ENCODE results near the gene ZRSR2. TPM values are rescaled to one million over a fixed set of nuclear protein-coding genes. Genes with fewer than 3 reads are reported as not detected.

Gene ZRSR2
- total and polyA plus RNA-seq, 2 experiments from 2014 or later = 5.2 to 45.1 TPM

DNA sequence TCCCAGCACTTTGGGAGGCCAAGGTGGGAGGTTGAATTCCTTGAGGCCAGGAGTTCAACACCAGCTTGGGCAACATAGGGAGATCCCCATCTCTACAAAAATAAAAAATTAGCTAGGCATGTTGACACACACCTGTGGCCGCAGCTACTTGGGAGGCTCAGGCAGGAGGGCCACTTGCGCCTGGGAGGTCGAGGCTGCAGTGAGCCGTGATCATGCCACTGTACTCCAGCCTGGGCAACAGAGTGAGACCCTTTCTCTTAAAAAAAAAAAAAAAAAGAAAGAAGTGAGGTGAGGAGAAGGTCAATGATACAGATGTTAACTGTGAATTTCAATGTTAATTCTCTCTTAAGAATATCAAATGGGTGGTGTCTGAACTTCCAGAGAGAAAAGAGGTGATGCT is 79.4 kb downstream of the ZRSR2 start (continued):
- TF ChIP-seq EZH2 (IDR thresholded peaks at IDR 0.05; ENCODE audit: low read depth, unreplicated experiment) (no peak), EZH2phosphoT487 (IDR thresholded peaks at IDR 0.05; ENCODE audit: unreplicated experiment) (no peak)

DNA sequence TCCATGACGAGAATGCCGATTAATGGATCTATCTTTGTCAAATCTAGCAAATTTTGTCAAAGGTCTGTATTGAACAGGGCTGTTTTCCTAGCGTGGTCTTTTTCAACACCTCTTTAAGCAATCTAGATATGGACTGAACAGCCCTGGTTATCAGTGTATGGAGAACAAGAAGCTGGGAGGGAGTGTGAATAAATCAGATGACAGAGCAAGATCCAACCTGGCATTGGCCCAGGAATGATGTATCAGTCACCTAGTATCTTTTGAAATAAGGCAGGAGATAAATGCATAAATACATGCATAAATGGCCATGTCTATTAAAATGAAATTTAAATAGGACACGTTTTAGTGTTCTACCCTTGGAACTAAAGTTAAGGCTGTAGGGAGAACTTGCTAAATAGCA is 80.0 kb downstream of the ZRSR2 start:
- ATAC-seq = no peak
- Mint-ChIP-seq H3K4me3 (no peak overlapping the region), H3K9me3 (no peaks in the 10 kb centered on the region; the same call in 2 of the 3 replicates), H3K36me3 (ENCODE audit: low read depth) (no peaks in the 10 kb centered on the region), H3K4me1 (peaks cover 3% of the 10 kb centered on the region; the same call in 1 of the 3 replicates), H3K27ac (no peak overlapping the region), H3K27me3 (ENCODE audit: insufficient read depth, low read depth, poor library complexity) (no peaks in the 10 kb centered on the region)
- no peak overlapping the region for H3K4me3 ChIP-seq
- no peaks in the 10 kb centered on the region for H3K27me3 ChIP-seq (ENCODE audit: insufficient read depth)
- no peak for DNase-seq (ENCODE audit: low spot score)
- H3F3A ChIP-seq (replicated peaks; ENCODE audit: low read depth) = no peaks in the 10 kb centered on the region
- no peak overlapping the region for H2AFZ ChIP-seq
- TF ChIP-seq POLR2AphosphoS5 (IDR thresholded peaks at IDR 0.05; ENCODE audit: low read depth) (no peak), CREB1 (CRISPR knock-in tag; IDR thresholded peaks at IDR 0.05; ENCODE audit: low read depth) (no peak), EZH2phosphoT487 (IDR thresholded peaks at IDR 0.05; ENCODE audit: unreplicated experiment) (no peak), STAT1 (IDR thresholded peaks at IDR 0.05; ENCODE audit: unreplicated experiment) (no peak), JUNB (IDR thresholded peaks at IDR 0.05; ENCODE audit: unreplicated experiment) (no peak), EZH2 (IDR thresholded peaks at IDR 0.05; ENCODE audit: low read depth, unreplicated experiment) (no peak), ZNF331 (CRISPR knock-in tag; IDR thresholded peaks at IDR 0.05; ENCODE audit: low read depth) (no peak), NANOG (IDR thresholded peaks at IDR 0.05; ENCODE audit: borderline replicate concordance) (no peak), ZNF114 (CRISPR knock-in tag; IDR thresholded peaks at IDR 0.05) (no peak)
- TF ChIP-seq, protein P1, sequence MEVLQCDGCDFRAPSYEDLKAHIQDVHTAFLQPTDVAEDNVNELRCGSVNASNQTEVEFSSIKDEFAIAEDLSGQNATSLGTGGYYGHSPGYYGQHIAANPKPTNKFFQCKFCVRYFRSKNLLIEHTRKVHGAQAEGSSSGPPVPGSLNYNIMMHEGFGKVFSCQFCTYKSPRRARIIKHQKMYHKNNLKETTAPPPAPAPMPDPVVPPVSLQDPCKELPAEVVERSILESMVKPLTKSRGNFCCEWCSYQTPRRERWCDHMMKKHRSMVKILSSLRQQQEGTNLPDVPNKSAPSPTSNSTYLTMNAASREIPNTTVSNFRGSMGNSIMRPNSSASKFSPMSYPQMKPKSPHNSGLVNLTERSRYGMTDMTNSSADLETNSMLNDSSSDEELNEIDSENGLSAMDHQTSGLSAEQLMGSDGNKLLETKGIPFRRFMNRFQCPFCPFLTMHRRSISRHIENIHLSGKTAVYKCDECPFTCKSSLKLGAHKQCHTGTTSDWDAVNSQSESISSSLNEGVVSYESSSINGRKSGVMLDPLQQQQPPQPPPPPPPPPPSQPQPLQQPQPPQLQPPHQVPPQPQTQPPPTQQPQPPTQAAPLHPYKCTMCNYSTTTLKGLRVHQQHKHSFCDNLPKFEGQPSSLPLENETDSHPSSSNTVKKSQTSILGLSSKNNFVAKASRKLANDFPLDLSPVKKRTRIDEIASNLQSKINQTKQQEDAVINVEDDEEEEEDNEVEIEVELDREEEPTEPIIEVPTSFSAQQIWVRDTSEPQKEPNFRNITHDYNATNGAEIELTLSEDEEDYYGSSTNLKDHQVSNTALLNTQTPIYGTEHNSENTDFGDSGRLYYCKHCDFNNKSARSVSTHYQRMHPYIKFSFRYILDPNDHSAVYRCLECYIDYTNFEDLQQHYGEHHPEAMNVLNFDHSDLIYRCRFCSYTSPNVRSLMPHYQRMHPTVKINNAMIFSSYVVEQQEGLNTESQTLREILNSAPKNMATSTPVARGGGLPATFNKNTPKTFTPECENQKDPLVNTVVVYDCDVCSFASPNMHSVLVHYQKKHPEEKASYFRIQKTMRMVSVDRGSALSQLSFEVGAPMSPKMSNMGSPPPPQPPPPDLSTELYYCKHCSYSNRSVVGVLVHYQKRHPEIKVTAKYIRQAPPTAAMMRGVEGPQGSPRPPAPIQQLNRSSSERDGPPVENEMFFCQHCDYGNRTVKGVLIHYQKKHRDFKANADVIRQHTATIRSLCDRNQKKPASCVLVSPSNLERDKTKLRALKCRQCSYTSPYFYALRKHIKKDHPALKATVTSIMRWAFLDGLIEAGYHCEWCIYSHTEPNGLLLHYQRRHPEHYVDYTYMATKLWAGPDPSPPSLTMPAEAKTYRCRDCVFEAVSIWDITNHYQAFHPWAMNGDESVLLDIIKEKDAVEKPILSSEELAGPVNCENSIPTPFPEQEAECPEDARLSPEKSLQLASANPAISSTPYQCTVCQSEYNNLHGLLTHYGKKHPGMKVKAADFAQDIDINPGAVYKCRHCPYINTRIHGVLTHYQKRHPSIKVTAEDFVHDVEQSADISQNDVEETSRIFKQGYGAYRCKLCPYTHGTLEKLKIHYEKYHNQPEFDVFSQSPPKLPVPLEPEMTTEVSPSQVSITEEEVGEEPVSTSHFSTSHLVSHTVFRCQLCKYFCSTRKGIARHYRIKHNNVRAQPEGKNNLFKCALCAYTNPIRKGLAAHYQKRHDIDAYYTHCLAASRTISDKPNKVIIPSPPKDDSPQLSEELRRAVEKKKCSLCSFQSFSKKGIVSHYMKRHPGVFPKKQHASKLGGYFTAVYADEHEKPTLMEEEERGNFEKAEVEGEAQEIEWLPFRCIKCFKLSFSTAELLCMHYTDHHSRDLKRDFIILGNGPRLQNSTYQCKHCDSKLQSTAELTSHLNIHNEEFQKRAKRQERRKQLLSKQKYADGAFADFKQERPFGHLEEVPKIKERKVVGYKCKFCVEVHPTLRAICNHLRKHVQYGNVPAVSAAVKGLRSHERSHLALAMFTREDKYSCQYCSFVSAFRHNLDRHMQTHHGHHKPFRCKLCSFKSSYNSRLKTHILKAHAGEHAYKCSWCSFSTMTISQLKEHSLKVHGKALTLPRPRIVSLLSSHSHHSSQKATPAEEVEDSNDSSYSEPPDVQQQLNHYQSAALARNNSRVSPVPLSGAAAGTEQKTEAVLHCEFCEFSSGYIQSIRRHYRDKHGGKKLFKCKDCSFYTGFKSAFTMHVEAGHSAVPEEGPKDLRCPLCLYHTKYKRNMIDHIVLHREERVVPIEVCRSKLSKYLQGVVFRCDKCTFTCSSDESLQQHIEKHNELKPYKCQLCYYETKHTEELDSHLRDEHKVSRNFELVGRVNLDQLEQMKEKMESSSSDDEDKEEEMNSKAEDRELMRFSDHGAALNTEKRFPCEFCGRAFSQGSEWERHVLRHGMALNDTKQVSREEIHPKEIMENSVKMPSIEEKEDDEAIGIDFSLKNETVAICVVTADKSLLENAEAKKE (CRISPR knock-in tag; IDR thresholded peaks at IDR 0.05) = no peak
- TF ChIP-seq, protein P2, sequence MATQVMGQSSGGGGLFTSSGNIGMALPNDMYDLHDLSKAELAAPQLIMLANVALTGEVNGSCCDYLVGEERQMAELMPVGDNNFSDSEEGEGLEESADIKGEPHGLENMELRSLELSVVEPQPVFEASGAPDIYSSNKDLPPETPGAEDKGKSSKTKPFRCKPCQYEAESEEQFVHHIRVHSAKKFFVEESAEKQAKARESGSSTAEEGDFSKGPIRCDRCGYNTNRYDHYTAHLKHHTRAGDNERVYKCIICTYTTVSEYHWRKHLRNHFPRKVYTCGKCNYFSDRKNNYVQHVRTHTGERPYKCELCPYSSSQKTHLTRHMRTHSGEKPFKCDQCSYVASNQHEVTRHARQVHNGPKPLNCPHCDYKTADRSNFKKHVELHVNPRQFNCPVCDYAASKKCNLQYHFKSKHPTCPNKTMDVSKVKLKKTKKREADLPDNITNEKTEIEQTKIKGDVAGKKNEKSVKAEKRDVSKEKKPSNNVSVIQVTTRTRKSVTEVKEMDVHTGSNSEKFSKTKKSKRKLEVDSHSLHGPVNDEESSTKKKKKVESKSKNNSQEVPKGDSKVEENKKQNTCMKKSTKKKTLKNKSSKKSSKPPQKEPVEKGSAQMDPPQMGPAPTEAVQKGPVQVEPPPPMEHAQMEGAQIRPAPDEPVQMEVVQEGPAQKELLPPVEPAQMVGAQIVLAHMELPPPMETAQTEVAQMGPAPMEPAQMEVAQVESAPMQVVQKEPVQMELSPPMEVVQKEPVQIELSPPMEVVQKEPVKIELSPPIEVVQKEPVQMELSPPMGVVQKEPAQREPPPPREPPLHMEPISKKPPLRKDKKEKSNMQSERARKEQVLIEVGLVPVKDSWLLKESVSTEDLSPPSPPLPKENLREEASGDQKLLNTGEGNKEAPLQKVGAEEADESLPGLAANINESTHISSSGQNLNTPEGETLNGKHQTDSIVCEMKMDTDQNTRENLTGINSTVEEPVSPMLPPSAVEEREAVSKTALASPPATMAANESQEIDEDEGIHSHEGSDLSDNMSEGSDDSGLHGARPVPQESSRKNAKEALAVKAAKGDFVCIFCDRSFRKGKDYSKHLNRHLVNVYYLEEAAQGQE (IDR thresholded peaks at IDR 0.05; ENCODE audit: unreplicated experiment) = no peak
- TF ChIP-seq, protein P3, sequence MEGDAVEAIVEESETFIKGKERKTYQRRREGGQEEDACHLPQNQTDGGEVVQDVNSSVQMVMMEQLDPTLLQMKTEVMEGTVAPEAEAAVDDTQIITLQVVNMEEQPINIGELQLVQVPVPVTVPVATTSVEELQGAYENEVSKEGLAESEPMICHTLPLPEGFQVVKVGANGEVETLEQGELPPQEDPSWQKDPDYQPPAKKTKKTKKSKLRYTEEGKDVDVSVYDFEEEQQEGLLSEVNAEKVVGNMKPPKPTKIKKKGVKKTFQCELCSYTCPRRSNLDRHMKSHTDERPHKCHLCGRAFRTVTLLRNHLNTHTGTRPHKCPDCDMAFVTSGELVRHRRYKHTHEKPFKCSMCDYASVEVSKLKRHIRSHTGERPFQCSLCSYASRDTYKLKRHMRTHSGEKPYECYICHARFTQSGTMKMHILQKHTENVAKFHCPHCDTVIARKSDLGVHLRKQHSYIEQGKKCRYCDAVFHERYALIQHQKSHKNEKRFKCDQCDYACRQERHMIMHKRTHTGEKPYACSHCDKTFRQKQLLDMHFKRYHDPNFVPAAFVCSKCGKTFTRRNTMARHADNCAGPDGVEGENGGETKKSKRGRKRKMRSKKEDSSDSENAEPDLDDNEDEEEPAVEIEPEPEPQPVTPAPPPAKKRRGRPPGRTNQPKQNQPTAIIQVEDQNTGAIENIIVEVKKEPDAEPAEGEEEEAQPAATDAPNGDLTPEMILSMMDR (conservative IDR thresholded peaks at IDR 0.05; ENCODE audit: low read depth in 2 of 2) = no peak
- TF ChIP-seq, protein P4, sequence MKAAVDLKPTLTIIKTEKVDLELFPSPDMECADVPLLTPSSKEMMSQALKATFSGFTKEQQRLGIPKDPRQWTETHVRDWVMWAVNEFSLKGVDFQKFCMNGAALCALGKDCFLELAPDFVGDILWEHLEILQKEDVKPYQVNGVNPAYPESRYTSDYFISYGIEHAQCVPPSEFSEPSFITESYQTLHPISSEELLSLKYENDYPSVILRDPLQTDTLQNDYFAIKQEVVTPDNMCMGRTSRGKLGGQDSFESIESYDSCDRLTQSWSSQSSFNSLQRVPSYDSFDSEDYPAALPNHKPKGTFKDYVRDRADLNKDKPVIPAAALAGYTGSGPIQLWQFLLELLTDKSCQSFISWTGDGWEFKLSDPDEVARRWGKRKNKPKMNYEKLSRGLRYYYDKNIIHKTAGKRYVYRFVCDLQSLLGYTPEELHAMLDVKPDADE (IDR thresholded peaks at IDR 0.05) = no peak
- no peaks in the 10 kb centered on the region for H3K4me1 ChIP-seq (ENCODE audit: insufficient read depth)
- H3K4me2 ChIP-seq = no peak overlapping the region
- no peaks in the 10 kb centered on the region for H3K36me3 ChIP-seq (ENCODE audit: insufficient read depth)
- H3K9me2 ChIP-seq (ENCODE audit: insufficient read depth) = no peaks in the 10 kb centered on the region
- no peaks in the 10 kb centered on the region for H3K79me2 ChIP-seq (replicated peaks; ENCODE audit: insufficient read depth)
- no peaks in the 10 kb centered on the region for H4K20me1 ChIP-seq (replicated peaks; ENCODE audit: insufficient read depth)
- no peak overlapping the region for H3K27ac ChIP-seq (ENCODE audit: low read depth)
